HCT116 (cell line): Measurements from ENCODE around the gene ABTB2. TPM values are rescaled to one million over a fixed set of nuclear protein-coding genes. Genes with fewer than 3 reads are reported as not detected.
A peak's percentile ranks its signal among the peaks of the same experiment; 100 is the strongest.

ENCODE experiments used
- ATAC-seq: fragments of 200-7000 bp; cut with Tn5 transposase; 2 replicates; pipeline ENCODE4 v1.9.1; 2020; ENCODE audit warnings: mild to moderate bottlenecking, moderate library complexity
- BruUV-seq: library from RNA; stranded (reverse); fragments of 400-500 nt; replicated peaks from 2 replicates; lab custom pipeline; 2021; lab: Mats Ljungman, UMichigan
- CTCF ChIA-PET: fragments of 300-600 bp; sonication (Branson Sonifier 250); formaldehyde crosslinking; loops from one replicate; lab custom pipeline; 2021; ENCODE audit warnings: antibody characterized with exemption; lab: Charles Lee
- POLR2A ChIA-PET: fragments of 300-600, 350-600 bp; sonication (Branson Sonifier 250); formaldehyde crosslinking; loops from one replicate; lab custom pipeline; 2021; ENCODE audit warnings: antibody characterized with exemption; lab: Charles Lee
- RAD21 ChIA-PET, 2 experiments: fragments of 300-600 bp; sonication (Branson Sonifier 250); formaldehyde crosslinking; loops; one replicate each; lab custom pipeline; 2023; ENCODE audit warnings: low total read pairs in 2 of 2; ENCODE audit not compliant: uncharacterized antibody in 2 of 2, unreplicated experiment in 2 of 2, low non-redundant PET in 1 of 2; lab: Charles Lee
- DNase-seq: peaks from one replicate; pipeline ENCODE4 v3.0.0-alpha.2; 2010; ENCODE audit warnings: low read depth, low spot score
- H2AFZ ChIP-seq: fragments of 200-600 bp; shearing (Covaris generic), sonication (generic); 2 replicates; pipeline ENCODE4 v1.6.1; 2017; ENCODE audit warnings: low read depth, mixed run types, mixed read lengths, antibody characterized with exemption, low read length; ENCODE audit not compliant: poor library complexity, severe bottlenecking
- H3K27ac ChIP-seq: 2 replicates; pipeline ENCODE4 v1.5.1; 2012; ENCODE audit warnings: low read depth, low read length
- H3K27me3 ChIP-seq: fragments of 200-600 bp; sonication (generic); 2 replicates; pipeline ENCODE4 v1.6.1; 2016; ENCODE audit warnings: mixed run types, low read length, mixed read lengths; ENCODE audit not compliant: insufficient read depth
- H3K36me3 ChIP-seq, 2 experiments: fragments of 200-500 bp in 1 of 2; fragments of 200-600 bp in 1 of 2; sonication (Bioruptor generic) in 1 of 2; sonication (generic) in 1 of 2; 2 replicates each; pipeline versions ENCODE4 v1.5.1 to v1.6.1; 2014 to 2016; ENCODE audit warnings: low read length in 2 of 2, inconsistent platforms in 1 of 2, mixed read lengths in 1 of 2, mixed run types in 1 of 2; ENCODE audit not compliant: insufficient read depth in 2 of 2, control insufficient read depth in 1 of 2
- H3K4me1 ChIP-seq, 2 experiments: fragments of 200-600 bp in 1 of 2; sonication (generic) in 1 of 2; 2 replicates each; pipeline versions ENCODE4 v1.5.1 to v1.6.1; 2012 to 2017; ENCODE audit warnings: low read length in 2 of 2, inconsistent platforms in 1 of 2, mild to moderate bottlenecking in 1 of 2, mixed read lengths in 1 of 2, mixed run types in 1 of 2, moderate library complexity in 1 of 2; ENCODE audit not compliant: insufficient read depth in 2 of 2, control insufficient read depth in 1 of 2
- H3K4me2 ChIP-seq: fragments of 200-600 bp; sonication (generic); 2 replicates; pipeline ENCODE4 v1.6.1; 2017; ENCODE audit warnings: mixed run types, low read length, mixed read lengths
- H3K4me3 ChIP-seq, 2 experiments: fragments of 200-600 bp in 1 of 2; sonication (generic) in 1 of 2; replicated peaks in 1 of 2; 2 replicates each; pipeline ENCODE4 v1.5.1; 2011 to 2016; ENCODE audit warnings: low read length in 2 of 2, control low read depth in 1 of 2, low read depth in 1 of 2, mild to moderate bottlenecking in 1 of 2, mixed read lengths in 1 of 2, mixed run types in 1 of 2
- H3K79me2 ChIP-seq: fragments of 200-600 bp; sonication (generic); 2 replicates; pipeline ENCODE4 v1.6.1; 2017; ENCODE audit warnings: mild to moderate bottlenecking, mixed run types, low read length, moderate library complexity, mixed read lengths; ENCODE audit not compliant: insufficient read depth
- H3K9ac ChIP-seq: fragments of 200-600 bp; sonication (generic); 2 replicates; pipeline ENCODE4 v1.6.1; 2016; ENCODE audit warnings: low read length, mixed read lengths
- H3K9me2 ChIP-seq: fragments of 200-600 bp; sonication (generic), shearing (Covaris generic); 2 replicates; pipeline ENCODE4 v1.6.1; 2017; ENCODE audit warnings: mixed run types, mild to moderate bottlenecking, moderate library complexity; ENCODE audit not compliant: insufficient read depth
- H3K9me3 ChIP-seq, 2 experiments: fragments of 200-500 bp in 1 of 2; fragments of 200-600 bp in 1 of 2; sonication (Bioruptor generic) in 1 of 2; sonication (generic) in 1 of 2; 2 replicates each; pipeline ENCODE4 v1.6.1; 2014 to 2017; ENCODE audit warnings: low read length in 2 of 2, mixed read lengths in 2 of 2, inconsistent platforms in 1 of 2, low read depth in 1 of 2, mild to moderate bottlenecking in 1 of 2, mixed run types in 1 of 2, moderate library complexity in 1 of 2; ENCODE audit not compliant: control insufficient read depth in 1 of 2, insufficient read depth in 1 of 2
- H4K20me1 ChIP-seq: fragments of 200-600 bp; sonication (generic), shearing (Covaris generic); 2 replicates; pipeline ENCODE4 v1.6.1; 2017; ENCODE audit warnings: mixed run types, mild to moderate bottlenecking, moderate library complexity; ENCODE audit not compliant: insufficient read depth
- CEBPB ChIP-seq: IDR thresholded peaks from 2 replicates; pipeline ENCODE4 v1.6.1; 2012; ENCODE audit warnings: low read depth
- CTCF ChIP-seq, 3 experiments: fragments of 200-600 bp in 1 of 3; sonication (generic) in 1 of 3; IDR thresholded peaks in 2 of 3; conservative IDR thresholded peaks in 1 of 3; 2 replicates each; pipeline ENCODE4 v1.5.1; 2012 to 2017; ENCODE audit warnings: low read depth in 2 of 3, low read length in 2 of 3, antibody characterized with exemption in 1 of 3, borderline replicate concordance in 1 of 3, control low read depth in 1 of 3, mild to moderate bottlenecking in 1 of 3, mixed read lengths in 1 of 3, mixed run types in 1 of 3, moderate library complexity in 1 of 3; ENCODE audit not compliant: insufficient read depth in 1 of 3
- EGR1 ChIP-seq: IDR thresholded peaks from 2 replicates; pipeline ENCODE4 v1.6.1; 2012; ENCODE audit warnings: low read depth
- ELF1 ChIP-seq: IDR thresholded peaks from 2 replicates; pipeline ENCODE4 v1.6.1; 2012; ENCODE audit warnings: low read depth, borderline replicate concordance
- EZH2 ChIP-seq: fragments of 200-600 bp; sonication (generic); IDR thresholded peaks from 2 replicates; pipeline ENCODE4 v1.6.1; 2017; ENCODE audit warnings: antibody characterized with exemption, mixed run types
- EZH2phosphoT487 ChIP-seq: fragments of 200-600 bp; IDR thresholded peaks from 2 replicates; pipeline ENCODE4 v1.6.1; 2018; ENCODE audit warnings: antibody characterized with exemption, borderline replicate concordance
- FOSL1 ChIP-seq: IDR thresholded peaks from 2 replicates; pipeline ENCODE4 v1.6.1; 2012; ENCODE audit warnings: low read depth
- MAX ChIP-seq: IDR thresholded peaks from 2 replicates; pipeline ENCODE4 v1.6.1; 2012
- POLR2A ChIP-seq: IDR thresholded peaks from 2 replicates; pipeline ENCODE4 v1.7.0; 2011; ENCODE audit warnings: borderline replicate concordance; ENCODE audit not compliant: insufficient read depth, insufficient read length; ENCODE audit errors: extremely low read depth
- POLR2AphosphoS5 ChIP-seq: IDR thresholded peaks from 2 replicates; pipeline ENCODE4 v1.6.1; 2011; ENCODE audit warnings: mild to moderate bottlenecking, low read depth, low read length, moderate library complexity
- SIN3A ChIP-seq: IDR thresholded peaks from 2 replicates; pipeline ENCODE4 v1.6.1; 2012; ENCODE audit warnings: low read depth
- SRF ChIP-seq: IDR thresholded peaks from 2 replicates; pipeline ENCODE4 v1.6.1; 2012; ENCODE audit warnings: low read depth
- intact Hi-C: fragments of 100-400 bp; cut with micrococcal nuclease; formaldehyde crosslinking; loops from 2 replicates; pipeline ENCODE4 v1.10.0; 2022
- total RNA-seq: library from RNA; stranded (reverse); gene quantifications from one replicate; pipeline ENCODE4 v1.2.1, GENCODE V29; 2021; ENCODE audit not compliant: unreplicated experiment
- TF ChIP-seq, protein P1 (sequence below): IDR thresholded peaks from 2 replicates; pipeline ENCODE4 v1.6.1; 2012; ENCODE audit warnings: low read depth
- TF ChIP-seq, protein P2 (sequence below): IDR thresholded peaks from 2 replicates; pipeline ENCODE4 v1.6.1; 2012

Gene ABTB2
- total RNA-seq, 1 experiment from 2014 or later, result 6.8 TPM

GRCh38 chr11:34216706-34217105 lies 141.1 kb downstream of the ABTB2 start (continued):
- TF ChIP-seq, protein P1, sequence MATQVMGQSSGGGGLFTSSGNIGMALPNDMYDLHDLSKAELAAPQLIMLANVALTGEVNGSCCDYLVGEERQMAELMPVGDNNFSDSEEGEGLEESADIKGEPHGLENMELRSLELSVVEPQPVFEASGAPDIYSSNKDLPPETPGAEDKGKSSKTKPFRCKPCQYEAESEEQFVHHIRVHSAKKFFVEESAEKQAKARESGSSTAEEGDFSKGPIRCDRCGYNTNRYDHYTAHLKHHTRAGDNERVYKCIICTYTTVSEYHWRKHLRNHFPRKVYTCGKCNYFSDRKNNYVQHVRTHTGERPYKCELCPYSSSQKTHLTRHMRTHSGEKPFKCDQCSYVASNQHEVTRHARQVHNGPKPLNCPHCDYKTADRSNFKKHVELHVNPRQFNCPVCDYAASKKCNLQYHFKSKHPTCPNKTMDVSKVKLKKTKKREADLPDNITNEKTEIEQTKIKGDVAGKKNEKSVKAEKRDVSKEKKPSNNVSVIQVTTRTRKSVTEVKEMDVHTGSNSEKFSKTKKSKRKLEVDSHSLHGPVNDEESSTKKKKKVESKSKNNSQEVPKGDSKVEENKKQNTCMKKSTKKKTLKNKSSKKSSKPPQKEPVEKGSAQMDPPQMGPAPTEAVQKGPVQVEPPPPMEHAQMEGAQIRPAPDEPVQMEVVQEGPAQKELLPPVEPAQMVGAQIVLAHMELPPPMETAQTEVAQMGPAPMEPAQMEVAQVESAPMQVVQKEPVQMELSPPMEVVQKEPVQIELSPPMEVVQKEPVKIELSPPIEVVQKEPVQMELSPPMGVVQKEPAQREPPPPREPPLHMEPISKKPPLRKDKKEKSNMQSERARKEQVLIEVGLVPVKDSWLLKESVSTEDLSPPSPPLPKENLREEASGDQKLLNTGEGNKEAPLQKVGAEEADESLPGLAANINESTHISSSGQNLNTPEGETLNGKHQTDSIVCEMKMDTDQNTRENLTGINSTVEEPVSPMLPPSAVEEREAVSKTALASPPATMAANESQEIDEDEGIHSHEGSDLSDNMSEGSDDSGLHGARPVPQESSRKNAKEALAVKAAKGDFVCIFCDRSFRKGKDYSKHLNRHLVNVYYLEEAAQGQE, result no peak
- no peak for TF ChIP-seq SIN3A
- no peak for TF ChIP-seq CEBPB
- no peak for TF ChIP-seq POLR2AphosphoS5
- TF ChIP-seq EGR1, result no peak
- TF ChIP-seq POLR2A, result no peak

GRCh38 chr11:34215806-34216453 lies 141.9 kb downstream of the ABTB2 start:
- BruUV-seq, result no TSS peak
- TF ChIP-seq POLR2A (no peak), EZH2 (no peak), CTCF (IDR thresholded peaks at IDR 0.05 in 2 of 3, conservative IDR thresholded peaks at IDR 0.05 in 1 of 3; ENCODE audit: borderline replicate concordance in 1 of 3, insufficient read depth in 1 of 3, low read depth in 2 of 3, low read length in 2 of 3) (no peak), MAX (no peak), SRF (no peak), FOSL1 (no peak), EZH2phosphoT487 (no peak), SIN3A (no peak), ELF1 (no peak; the same call in 1 of the 2 replicates), EGR1 (no peak)
- TF ChIP-seq, protein P2, sequence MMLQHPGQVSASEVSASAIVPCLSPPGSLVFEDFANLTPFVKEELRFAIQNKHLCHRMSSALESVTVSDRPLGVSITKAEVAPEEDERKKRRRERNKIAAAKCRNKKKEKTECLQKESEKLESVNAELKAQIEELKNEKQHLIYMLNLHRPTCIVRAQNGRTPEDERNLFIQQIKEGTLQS, result no peak
- TF ChIP-seq, protein P1, result no peak

More at GRCh38 chr11:34215806-34216453, 141.9 kb downstream of the ABTB2 start:
- intact Hi-C loops, result no loop called here
- Histone ChIP-seq H3K4me2 (peak overlapping the region; percentile 66; the same call in 1 of the 2 replicates), H3K9me2 (no peaks in the 10 kb centered on the region), H3K79me2 (no peaks in the 10 kb centered on the region), H3K9me3 (no peaks in the 10 kb centered on the region), H4K20me1 (no peaks in the 10 kb centered on the region), H2AFZ (no peak overlapping the region), H3K9ac (no peak overlapping the region), H3K27ac (no peak overlapping the region), H3K27me3 (no peaks in the 10 kb centered on the region), H3K4me1 (peaks cover 28 to 42% of the 10 kb centered on the region in 2 experiments), H3K36me3 (no peaks in the 10 kb centered on the region), H3K4me3 (no peak overlapping the region)
- ChIA-PET CTCF (interaction anchor here (0.5 kb wide), 1 partner anchor 11 kb away, joined by 3 read pairs; no protein-coding TSS in a partner anchor), POLR2A (interaction anchor here (2.0 kb wide), 1 partner anchor 18 kb away, joined by 4 read pairs; no protein-coding TSS in a partner anchor), RAD21 (no interaction called here)
- ATAC-seq (no peak), DNase-seq (no peak)
